Pancreas (tissue), 10 donors: ENCODE data around the gene ATP2C2. TPM values are rescaled to one million over a fixed set of nuclear protein-coding genes. Genes with fewer than 3 reads are reported as not detected.

Experiments
- ATAC-seq, 4 donors: fragments of 200-7000 bp; cut with Tn5 transposase; one replicate each; pipeline versions ENCODE4 v1.8.0 to v1.9.1; 2020; ENCODE audit warnings: mild to moderate bottlenecking in 4 of 4, moderate library complexity in 4 of 4
- DNase-seq, 6 donors: peaks; one replicate each; pipeline ENCODE4 v3.0.0-alpha.2; 2020
- FAIRE-seq: peaks from 2 replicates; lab custom pipeline; 2012; peaks lifted over from hg19 to GRCh38; lab: Jason Lieb, UNC
- H3K27ac ChIP-seq, 4 donors: fragments of 200-600 bp; sonication (generic); 1 replicate in 3 of 4; 2 replicates in 1 of 4; pipeline versions ENCODE4 v1.5.0 to v1.8.0; 2020
- H3K27me3 ChIP-seq, 4 donors: fragments of 200-600 bp; one replicate each; pipeline ENCODE4 v1.8.0; 2021
- H3K36me3 ChIP-seq, 3 donors: fragments of 200-600 bp; sonication (generic) in 1 of 3; one replicate each; pipeline versions ENCODE4 v1.5.0 to v1.8.0; 2020 to 2021
- H3K4me1 ChIP-seq, 3 donors: fragments of 200-600 bp; one replicate each; pipeline ENCODE4 v1.8.0; 2021
- H3K4me3 ChIP-seq, 4 donors: fragments of 200-600 bp; sonication (generic) in 2 of 4; one replicate each; pipeline versions ENCODE4 v1.5.0 to v1.8.0; 2020 to 2021
- H3K9me3 ChIP-seq, 4 donors: fragments of 200-600 bp; one replicate each; pipeline ENCODE4 v1.8.0; 2021
- WGBS, 2 donors: extraction: QIAGEN DNeasy Blood & Tissue Kit; methylation state at CpG; one replicate each; pipeline ENCODE4 v1.1.7; 2013; 5-methylcytosine and 5-hydroxymethylcytosine counted together
- intact Hi-C, 3 donors: fragments of 100-400 bp; cut with DNase I; formaldehyde crosslinking; loops; one replicate each; pipeline versions ENCODE4 v1.11.1 to v1.14.2; 2022
- polyA plus RNA-seq, 2 donors: library from polyadenylated mRNA; stranded (reverse); fragments of 200-250 nt; gene quantifications; one replicate each; pipeline ENCODE4 v1.2.3, GENCODE V29; 2013
- total RNA-seq, 6 donors: library from RNA; stranded (reverse); fragmentation: NEBNext Ultra II Directional in 4 of 6; extraction: Animal tissue kit (Norgen Biotek cat#: 25700) in 4 of 6; gene quantifications; one replicate each; pipeline versions ENCODE4 v1.2.1 to v1.2.4, GENCODE V29; 2021 to 2023
- TF ChIP-seq, protein P1 (sequence below), 4 donors: fragments of 200-600 bp; sonication (generic) in 3 of 4; IDR thresholded peaks; one replicate each; pipeline versions ENCODE4 v1.5.0 to v1.8.0; 2021; ENCODE audit warnings: antibody characterized with exemption in 4 of 4
- donor health status: healthy with polysubstance abuse.
- donor health status: DM: no; HTN: no; CAD: no; lungs with moderate emphysema.
- donor health status: DM: no; HTN: no; CAD: no.
- donor health status: control.
- donor health status: control.
- donor health status: Bipolar disorder and iron deficiency.
- donor health status: DM: yes; HTN: yes; CAD: no.
- donor health status: DM: no; HTN: no; CAD: no.
- donor health status: DM: no; HTN: no; CAD: no.
- donor health status: DM: yes; HTN: yes; CAD: no.

Gene ATP2C2
- total and polyA plus RNA-seq, 8 donors = 0.47 to 6.3 (median 2.2) TPM

DNA sequence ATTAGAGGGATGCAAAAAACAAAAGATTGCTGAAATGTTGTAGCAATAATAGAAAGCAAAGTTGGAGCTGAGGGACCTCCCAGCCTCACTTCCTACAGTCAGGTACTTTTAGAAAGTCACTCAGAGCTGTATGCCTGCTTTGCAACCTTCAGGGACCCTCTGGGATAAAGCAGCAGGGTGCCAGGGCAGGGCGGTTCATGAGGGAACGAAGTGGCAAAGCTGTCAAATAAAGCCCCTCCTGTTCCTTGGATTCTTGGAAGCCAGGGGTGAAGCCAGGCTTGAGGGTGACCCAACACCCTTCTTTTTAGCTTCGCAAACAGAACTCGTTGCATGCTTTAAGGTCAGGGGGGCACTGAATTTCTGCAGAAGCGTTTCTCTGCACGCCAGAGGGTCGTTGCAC lies 767 bp downstream of the ATP2C2 start:
- intact Hi-C loops = no loop called here
- 51 to 57% methylated on average over 7 of the region's 7 CpGs for WGBS, 2 donors
- peak overlapping the region in 1 of 4 donors; percentile 52 for H3K4me3 ChIP-seq
- H3K27ac ChIP-seq = no peak overlapping the region
- no peak for FAIRE-seq
- no peaks in the 10 kb centered on the region for H3K9me3 ChIP-seq
- TF ChIP-seq, protein P1, sequence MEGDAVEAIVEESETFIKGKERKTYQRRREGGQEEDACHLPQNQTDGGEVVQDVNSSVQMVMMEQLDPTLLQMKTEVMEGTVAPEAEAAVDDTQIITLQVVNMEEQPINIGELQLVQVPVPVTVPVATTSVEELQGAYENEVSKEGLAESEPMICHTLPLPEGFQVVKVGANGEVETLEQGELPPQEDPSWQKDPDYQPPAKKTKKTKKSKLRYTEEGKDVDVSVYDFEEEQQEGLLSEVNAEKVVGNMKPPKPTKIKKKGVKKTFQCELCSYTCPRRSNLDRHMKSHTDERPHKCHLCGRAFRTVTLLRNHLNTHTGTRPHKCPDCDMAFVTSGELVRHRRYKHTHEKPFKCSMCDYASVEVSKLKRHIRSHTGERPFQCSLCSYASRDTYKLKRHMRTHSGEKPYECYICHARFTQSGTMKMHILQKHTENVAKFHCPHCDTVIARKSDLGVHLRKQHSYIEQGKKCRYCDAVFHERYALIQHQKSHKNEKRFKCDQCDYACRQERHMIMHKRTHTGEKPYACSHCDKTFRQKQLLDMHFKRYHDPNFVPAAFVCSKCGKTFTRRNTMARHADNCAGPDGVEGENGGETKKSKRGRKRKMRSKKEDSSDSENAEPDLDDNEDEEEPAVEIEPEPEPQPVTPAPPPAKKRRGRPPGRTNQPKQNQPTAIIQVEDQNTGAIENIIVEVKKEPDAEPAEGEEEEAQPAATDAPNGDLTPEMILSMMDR (IDR thresholded peaks at IDR 0.05) = no peak
- no peak for DNase-seq
- H3K4me1 ChIP-seq = no peaks in the 10 kb centered on the region
- no peaks in the 10 kb centered on the region for H3K27me3 ChIP-seq
- H3K36me3 ChIP-seq = no peaks in the 10 kb centered on the region
- ATAC-seq = no peak

DNA sequence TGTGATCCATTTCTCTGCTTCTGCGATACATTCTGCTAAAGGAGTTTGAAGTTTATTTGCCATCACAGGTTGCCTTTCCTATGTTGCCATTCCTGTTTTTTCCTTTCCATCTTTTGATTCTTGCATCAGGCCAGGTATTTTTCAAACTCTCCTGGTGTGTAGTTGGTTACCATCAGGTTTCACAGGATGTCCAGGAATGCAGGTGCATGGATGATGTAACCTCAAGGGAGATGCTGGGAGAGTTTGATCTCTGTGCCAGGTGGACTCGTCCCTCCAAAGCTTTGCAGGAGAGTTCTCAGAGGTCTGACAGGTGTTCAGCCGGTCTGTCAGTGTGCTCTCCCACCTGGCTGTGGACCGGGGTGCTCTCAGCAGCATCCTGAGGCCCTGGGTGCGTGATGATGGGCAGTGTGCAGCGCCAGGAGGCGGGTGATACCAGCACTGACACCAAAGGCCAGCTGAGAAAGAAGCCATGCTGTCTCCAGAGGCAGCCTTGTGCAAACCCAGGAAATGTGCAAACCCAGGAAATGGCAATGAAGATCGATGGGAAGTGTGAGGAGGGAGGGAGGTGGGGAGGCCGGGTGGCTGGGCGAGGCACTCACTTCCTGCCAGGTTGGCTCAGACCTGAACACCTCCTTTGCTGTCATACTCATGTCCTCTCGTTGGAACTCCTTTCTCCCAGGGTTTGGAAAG lies 1.7 kb downstream of the ATP2C2 start:
- ATAC-seq (peak; percentile 16 to 59 (median 42)), DNase-seq (no peak), FAIRE-seq (no peak)
- no peaks in the 10 kb centered on the region for H3K27me3 ChIP-seq
- WGBS, 2 donors = 30 to 34% methylated on average over 11 of the region's 11 CpGs
- H3K36me3 ChIP-seq = no peaks in the 10 kb centered on the region
- H3K4me1 ChIP-seq = no peaks in the 10 kb centered on the region
- TF ChIP-seq, protein P1 (IDR thresholded peaks at IDR 0.05) = no peak
- intact Hi-C loops = no loop called here
- H3K4me3 ChIP-seq = no peak overlapping the region
- H3K27ac ChIP-seq = no peak overlapping the region
- no peaks in the 10 kb centered on the region for H3K9me3 ChIP-seq

DNA sequence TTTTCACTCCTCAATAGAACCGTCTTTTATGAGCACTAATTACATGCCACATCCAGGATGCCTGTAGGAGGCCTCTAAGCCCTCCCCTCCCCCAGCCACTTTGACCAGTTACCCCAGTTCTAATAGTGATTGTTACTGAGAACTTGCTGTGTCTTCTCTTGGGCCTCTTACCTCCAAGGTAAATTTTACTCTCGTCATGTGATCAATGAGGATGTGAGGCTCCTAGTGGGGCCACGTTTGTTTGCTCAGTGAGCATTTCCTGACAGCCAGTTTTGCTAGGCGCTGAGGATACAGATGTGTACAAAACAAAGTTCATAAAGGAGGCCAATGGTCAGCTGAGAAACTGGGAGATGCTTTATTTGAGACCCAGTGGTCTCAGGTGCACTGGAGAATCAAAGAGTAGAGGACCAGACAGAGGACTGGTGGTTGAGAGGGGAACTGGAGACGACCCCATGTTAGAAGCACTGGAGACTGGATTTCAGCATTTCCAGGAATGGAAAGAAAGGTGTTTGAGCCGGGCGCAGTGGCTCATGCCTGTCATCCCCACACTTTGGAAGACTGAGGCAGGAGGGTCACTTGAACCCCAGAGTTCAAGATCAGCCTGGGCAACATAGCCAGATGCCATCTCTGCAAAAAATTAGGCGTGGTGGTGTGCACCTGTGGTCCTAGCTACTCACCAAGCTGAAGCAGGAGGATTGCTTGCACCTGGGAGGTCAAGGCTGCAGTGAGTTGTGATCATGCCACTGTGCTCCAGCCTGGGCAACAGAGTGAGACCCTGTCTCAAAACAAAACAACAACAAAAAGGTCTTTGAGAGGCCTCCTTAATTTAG lies 2.6 kb downstream of the ATP2C2 start:
- 57 to 67% methylated on average over 8 of the region's 8 CpGs for WGBS, 2 donors
- intact Hi-C loops = no loop called here
- FAIRE-seq = no peak
- H3K36me3 ChIP-seq = no peaks in the 10 kb centered on the region
- H3K27ac ChIP-seq = no peak overlapping the region
- H3K4me3 ChIP-seq = no peak overlapping the region
- no peaks in the 10 kb centered on the region for H3K4me1 ChIP-seq
- H3K9me3 ChIP-seq = no peaks in the 10 kb centered on the region
- H3K27me3 ChIP-seq = no peaks in the 10 kb centered on the region
- no peak for ATAC-seq
- no peak for DNase-seq
- TF ChIP-seq, protein P1 (IDR thresholded peaks at IDR 0.05) = no peak

DNA sequence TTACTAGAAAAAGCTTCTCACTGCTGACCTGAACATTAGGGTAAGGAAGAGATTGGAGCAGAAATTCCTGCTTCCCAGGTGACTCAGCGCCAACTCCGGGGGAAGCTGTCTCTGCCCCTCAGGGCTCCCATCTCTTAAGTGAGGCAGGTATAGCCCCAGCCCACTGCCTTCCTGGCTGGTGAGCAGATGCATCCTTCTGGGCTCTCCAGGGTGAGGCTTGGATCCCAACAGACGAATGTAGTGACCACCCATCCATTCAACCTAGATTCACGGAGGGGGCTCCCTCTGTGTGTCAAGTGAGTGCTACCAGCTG lies 3.2 kb downstream of the ATP2C2 start:
- WGBS, 2 donors = 57 to 77% methylated on average over 4 of the region's 4 CpGs
- Histone ChIP-seq H3K9me3 (no peaks in the 10 kb centered on the region), H3K4me3 (no peak overlapping the region), H3K27me3 (no peaks in the 10 kb centered on the region), H3K4me1 (no peaks in the 10 kb centered on the region), H3K27ac (no peak overlapping the region), H3K36me3 (no peaks in the 10 kb centered on the region)
- TF ChIP-seq, protein P1 (IDR thresholded peaks at IDR 0.05) = no peak
- intact Hi-C loops = no loop called here
- ATAC-seq = no peak
- FAIRE-seq = no peak
- DNase-seq = no peak
